ENCODE measurements around the gene DLK2.

- TF ChIP-seq POLR2A (IDR thresholded peaks at IDR 0.05) (no peak), CTCF (IDR thresholded peaks at IDR 0.05) (no peak)
Measured at GRCh38 chr6:43444582-43444981, 10.8 kb downstream of the DLK2 start.

Data from body of pancreas (tissue), 4 donors.